Glomerular visceral epithelial cell (primary cell): ENCODE data around the gene MED29.
"Not testable (repeated sequence)": the region's sequence is repeated elsewhere in the genome, so short reads cannot be mapped to it uniquely, and the experiment has no call there.

Source experiments
- DNase-seq: peaks from one replicate; pipeline ENCODE4 v3.0.0-alpha.2; 2016; ENCODE audit errors: extremely low spot score

The MED29 gene

DNA sequence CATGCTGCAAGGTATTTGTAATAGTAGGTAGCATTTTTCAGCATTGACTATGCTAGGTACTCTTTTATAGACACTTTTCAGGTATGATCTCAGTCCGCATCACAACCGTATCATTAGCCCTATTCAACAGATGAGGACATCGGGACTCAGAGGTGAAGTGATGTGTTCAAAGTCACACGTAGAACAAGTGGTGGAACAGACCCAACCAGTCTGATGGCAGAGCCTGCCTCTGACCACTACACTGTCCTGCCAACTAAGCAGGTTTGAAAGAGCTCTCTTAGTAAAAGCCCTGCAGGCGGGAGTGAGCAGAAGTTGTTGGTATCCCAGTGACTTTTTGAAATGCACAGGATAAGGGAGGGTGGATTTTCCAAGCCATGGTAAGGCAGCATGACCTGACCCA, 20.4 kb upstream of the MED29 start:
- no peak for DNase-seq

DNA sequence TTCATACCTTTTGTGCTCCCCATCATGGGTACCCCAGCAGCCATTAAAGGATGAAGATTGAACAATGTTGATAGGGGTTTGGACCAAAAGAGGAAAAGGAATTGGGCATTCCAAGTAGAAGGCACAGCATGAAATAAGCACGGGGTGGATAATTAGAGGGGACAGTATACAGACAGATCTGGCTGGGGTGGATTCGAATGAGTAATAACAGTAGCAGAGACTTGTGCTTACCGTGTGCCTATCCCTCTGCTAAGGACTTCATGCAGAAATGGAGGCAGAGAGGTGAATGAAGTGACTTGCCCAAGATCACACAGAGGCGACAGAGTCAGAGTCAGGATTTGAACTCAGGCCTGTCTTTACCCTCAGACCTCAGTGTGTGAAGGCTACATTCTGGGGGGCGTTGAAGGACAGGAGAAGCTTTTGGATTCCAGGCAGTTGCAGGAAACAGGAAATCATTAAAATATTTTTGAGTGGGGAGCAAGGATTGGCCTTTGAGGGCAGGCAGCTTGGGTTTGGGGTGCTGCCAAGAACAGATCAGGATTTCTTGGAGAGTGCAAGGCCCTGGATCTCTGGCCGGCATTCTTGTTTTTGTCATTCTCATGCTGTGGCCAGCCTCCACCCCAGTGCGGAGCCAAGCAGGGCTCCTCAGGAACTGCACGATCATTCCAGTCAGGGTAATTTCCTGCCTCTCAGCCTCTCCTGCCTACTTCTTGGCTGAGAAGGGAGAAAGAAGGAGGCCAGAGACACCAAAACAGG, 19.0 kb upstream of the MED29 start:
- no peak for DNase-seq

DNA sequence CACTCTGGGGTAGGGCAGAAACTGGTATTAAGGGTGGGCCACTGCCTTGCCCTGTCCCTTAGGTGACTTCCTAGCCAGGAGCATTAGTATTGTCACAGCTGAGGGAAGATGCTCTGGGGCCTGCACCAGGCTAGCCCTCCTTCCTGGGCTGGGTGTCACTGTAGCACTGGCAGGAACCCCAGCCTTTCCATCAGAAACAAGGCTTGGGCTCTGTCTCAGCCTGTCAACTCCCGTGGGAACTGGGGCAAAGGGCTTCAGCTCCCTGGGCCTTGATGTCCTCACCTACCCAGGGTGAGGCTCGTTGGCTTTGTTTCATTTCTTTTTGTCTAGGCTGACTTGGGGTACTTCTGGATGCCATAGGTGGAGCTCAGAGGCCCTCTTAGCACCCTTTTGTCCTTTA, 18.2 kb upstream of the MED29 start:
- DNase-seq = no peak

DNA sequence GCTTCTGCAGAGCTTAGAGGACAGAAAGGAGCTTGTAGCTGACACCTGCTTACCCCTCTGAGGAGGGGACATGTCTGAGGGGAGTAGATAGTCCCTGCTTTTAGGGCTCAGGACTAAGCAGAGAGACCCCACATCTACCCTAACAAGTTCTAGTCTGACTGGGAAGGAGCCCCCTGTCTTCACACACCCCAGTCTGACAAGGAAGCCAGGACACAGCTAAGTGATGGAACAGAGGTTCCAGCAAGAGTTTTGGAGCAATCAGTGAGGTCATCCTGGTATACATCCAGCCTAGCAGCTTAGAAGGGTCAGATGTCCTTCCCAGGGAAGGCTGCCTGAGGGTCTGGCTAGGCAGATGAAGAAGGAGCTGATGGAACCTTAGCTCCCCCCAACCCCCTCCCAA, 15.2 kb upstream of the MED29 start:
- DNase-seq = no peak

DNA sequence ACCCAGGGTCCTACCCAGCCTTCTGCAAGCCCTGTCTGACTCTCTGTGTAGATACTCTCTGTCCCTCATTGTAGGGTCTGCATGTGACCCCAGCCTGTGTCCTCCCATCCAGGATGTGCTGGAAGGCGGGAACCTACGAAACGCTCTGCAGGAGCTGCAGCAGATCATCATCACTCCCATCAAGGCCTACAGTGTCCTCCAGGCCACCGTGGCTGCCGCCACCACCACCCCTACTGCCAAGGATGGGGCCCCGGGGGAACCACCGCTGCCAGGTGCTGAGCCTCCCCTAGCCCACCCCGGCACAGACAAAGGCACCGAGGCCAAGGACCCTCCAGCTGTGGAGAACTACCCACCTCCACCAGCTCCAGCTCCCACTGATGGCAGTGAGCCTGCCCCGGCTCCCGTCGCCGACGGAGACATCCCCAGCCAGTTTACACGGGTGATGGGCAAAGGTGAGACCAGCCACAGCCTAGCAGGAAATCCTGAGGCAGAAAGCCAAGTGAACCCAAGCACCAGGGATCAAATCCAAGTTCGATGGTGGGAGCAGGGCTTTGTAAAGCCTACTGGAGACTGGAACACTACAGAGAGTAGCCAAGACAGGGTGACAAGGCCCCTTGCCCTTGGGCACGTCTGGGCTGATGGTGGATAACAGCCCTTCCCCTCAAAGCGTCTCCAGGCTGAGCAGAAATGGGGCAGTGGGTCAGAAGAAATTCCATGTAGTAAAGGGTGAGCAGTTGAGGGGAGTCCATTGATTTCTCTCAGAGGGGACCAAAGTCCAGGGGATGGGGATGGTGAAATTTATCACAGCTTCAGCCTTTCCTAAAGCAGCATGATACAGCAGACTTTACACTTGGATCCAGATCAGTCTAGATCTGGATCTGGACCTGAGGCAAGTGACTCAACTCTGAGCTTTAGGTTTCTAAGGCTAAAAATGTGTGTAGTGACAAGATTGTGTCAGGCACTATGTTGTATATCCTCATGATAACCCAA, 13.5 kb upstream of the MED29 start:
- no peak for DNase-seq

DNA sequence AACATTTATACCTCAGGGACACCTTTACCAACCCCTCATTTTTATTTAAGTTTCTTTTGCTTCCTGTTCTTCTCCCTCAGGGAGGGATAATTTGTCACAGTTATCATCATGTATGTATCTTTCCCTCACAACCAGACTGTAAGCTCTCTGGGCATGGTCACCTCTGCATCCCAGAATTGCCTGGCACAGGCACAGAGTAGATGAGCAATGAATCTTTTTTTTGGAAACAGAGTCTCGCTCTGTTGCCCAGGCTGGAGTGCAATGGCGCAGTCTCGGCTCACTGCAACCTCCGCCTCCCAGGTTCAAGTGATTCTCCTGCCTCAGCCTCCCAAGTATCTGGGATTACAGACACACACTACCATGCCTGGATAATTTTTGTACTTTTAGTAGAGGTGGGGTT, 11.8 kb upstream of the MED29 start:
- DNase-seq = not testable (repeated sequence)

DNA sequence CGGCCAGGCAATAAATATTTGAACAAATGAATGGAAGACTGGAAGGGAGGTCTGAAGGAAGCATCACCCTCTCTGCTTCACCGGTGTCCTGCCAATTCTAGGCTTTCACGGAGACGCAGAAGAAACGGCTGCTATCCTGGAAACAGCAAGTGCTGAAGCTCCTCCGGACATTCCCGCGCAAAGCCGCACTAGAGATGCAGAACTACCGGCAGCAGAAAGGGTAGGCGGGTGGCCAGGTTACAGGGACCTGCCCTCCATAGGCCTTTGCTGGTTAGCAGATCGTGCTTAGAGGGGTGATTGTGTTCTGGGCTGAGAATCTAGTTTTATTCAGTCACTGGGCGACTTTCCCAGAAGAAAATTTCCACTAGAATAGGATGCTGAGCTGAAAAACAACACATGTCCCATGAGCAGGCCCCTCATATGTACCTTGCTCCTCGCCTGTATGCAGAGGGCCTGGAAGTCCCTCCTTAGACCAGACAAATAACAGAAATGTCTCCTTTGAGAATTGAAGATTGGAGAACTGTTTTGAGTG, 11.2 kb upstream of the MED29 start:
- DNase-seq = no peak

DNA sequence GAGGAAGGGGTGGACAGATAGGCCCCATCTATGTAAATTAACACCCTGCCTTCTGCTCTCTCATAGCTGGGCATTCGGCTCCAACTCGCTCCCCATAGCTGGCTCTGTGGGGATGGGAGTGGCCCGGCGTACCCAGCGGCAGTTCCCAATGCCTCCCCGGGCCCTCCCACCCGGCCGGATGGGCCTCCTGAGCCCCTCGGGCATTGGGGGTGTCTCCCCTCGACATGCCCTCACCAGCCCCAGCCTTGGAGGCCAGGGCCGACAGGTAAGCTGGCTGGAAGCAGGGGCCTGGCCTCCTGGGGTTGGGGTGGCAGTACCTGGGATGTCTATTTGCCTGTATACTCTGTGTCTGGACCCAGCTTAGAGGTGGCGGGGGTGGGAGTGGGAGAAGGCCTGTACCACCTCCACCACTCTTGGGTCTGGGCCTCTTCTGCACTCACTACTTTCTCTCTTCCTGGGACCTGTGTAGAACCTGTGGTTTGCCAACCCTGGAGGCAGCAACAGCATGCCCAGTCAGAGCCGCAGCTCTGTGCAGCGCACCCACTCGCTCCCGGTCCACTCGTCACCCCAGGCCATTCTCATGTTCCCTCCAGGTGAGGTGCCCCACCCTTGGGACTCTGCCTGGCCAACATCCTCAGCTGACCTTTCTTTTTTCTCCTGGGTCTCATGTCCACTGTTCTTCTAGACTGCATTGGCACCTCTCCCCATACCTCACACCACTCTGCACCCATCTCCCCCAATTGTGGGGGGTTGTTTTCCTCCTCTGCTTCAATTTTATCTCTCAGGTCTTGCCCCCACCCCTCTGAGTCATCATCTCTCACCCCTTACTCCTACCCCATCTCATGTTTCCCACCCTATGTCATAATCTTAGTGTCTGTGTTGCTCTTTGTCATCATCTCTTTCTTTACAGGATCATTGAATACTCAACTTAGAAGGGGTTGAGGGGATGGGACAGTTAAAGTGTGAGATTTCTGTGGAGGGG, 10.4 kb upstream of the MED29 start:
- DNase-seq = no peak

DNA sequence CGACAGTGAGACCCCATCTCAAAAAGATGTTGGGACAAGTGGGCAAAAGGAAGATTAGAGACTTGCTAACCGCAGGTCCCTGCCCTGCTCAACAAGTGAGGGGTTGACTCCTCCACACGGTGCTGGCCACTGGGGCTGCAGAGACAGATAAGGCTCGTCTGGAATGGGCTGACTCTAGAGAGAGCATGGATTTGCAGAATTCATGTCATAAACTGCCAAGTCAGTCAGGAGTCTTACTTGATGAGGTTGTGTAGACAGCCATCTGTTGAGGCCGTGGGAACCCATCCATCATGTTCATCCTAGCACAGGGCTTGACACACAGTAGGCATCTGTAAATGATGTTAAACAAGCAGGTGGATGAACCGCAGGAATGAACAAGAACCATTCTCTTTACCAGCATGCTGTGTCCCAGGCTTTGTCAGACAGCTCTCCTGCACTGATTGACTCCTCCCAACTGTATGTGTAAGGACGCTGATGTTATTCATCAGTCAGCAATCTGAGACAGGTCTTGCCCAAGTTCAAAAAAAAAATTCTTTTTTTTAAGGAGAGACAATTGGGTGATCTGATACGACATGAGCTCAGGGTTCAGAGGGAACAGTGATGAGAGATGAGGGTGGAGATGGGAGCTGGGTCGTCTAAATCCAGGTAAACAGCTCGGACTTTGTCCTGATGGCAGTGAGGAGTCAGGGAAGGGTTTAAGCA, 9.1 kb upstream of the MED29 start:
- DNase-seq = no peak

DNA sequence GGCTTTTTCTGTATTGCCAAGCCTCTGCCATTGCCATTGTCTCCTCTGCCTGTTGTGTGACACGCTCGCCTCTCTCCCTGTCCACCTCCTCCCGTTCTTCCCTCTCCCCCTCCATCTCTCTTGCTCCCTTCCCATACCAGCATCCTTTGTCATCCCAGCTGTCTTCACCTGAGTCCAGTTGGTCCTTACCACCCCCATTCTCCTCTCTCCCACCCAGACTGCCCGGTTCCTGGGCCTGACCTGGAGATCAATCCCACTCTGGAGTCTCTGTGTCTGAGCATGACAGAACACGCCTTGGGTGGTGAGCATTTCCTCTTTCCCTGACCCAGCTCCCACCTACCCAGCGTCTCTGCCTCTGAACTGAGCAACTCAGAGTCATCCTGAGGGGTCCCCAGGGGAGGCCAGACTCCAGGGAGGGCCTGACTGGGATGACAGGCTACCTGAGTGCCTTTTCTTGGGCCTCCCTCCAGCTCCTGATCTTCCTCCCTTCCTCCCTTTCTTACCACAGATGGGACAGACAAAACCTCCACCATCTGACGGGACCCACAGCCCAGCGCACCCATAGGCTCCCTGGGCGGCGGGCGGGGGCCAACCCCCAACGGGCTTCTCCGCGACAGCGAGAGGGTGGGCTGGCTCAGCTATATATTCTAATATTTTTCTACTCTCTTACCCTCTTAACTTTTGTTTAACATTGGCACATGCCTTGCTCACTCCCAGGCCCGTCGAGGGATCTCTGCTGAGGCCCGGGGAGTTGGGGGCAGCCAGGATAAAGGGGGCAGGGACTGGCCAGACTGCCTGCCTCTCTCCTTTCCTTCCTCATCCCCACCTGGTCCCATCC, 8.0 kb upstream of the MED29 start:
- no peak for DNase-seq

DNA sequence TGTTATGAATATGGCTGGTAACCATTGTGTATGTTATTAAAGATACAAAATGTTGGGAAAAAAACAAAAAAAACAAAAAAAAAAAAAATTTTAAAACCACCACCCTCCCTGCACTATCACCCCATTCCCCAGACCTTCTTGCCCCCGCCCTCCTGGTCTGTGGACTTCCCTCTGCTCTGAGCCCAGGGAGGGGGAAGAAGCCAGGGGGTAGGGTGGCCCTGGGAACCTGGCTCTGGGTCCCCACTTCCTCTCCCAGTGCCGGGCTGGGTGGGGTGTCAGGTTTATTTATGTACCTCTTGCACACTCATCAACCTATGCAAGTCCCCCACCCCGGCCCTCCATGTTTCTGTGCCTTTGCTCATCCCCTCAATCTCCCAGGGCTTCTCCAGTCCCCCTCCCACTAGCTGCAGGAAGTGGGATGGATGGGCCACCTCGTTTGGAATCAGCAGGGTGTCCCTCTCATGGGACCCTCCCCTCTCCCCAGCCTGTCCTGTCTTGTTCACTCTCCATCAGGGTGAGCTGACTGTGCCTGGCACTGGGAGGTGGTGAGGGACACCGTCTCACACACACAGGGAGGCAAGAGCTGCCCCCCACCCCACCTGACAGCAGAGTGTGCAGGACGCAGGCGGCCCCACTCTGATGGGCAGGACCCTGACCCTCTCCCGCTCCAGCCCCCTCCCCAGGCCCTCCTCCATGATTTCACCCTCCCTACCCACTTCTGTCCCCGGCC, 6.2 kb upstream of the MED29 start:
- no peak for DNase-seq

DNA sequence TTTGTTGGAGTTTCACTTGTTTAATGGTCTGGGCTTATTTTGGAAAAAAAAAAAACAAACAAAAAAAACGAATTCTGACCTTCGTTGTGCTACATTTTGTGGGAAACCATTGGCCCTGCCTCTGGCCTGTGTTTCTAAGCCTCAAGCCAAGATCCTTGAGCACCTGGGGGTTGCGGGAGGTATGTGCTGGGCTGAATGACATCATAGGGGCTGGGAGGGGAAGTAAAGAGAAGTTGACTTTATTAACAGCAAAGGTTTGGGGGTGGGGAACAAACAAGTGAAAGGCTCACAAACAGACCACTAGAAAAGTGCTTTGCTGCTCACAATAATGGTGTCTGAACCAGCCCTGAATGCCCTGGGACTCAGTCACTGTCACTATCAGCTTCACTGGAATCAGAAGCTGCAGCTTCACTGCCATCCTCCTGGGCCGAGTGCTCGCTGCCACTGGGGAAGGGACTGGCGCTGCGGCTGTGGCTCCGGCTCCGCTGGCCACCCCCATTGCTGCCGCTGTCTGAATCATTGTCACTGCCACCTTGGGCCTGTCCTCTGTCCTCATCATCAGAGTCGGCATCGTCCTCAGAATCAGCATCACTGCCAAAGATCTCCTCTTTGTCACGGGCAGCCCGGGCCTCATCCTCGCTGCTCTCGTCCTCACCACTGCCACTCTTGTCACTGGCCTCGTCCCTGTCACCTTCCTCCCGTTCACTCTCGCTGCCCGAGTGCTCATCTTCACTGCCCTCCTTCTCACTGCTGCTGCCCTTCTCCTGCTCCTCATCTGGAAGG, 5.4 kb upstream of the MED29 start:
- DNase-seq = no peak

DNA sequence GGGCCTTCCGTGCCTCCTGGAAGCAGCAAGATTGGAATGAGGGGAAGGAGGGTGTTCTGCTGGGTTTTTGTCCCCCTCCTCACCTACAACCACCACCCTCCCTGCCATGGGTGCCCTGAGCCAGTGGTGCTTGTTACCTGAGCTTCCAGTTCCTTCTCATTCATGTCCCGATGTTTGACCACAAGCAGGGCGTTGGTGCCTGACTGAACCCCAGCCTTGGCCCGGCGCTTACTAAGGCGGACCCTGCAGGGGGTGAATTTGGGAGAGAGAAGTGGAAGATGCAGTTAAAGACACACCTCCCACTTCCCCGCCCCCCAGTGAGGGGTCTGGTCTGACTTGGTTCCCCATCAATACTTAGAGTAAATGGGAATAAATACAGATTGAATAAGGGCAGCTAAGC, 4.6 kb upstream of the MED29 start:
- DNase-seq = no peak

DNA sequence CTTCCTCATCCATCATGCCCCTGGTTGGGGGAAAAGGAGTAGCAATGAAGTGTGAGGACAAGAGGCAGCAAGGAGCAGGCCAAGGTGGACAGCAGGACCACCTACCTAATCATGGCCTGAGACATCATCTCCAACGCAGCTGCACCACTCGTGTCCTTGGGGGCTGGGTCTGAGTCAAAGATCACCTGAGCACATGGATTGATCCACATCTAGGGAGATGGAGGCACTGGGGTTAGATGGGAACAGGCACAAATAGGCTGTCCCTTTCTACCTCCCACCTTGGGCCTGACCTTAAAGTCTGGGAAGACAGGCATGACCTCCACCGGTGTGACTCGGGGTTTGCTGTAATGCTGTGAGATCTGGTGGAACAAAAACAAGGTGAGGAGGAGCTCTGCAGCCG, 2.5 kb upstream of the MED29 start:
- no peak for DNase-seq

DNA sequence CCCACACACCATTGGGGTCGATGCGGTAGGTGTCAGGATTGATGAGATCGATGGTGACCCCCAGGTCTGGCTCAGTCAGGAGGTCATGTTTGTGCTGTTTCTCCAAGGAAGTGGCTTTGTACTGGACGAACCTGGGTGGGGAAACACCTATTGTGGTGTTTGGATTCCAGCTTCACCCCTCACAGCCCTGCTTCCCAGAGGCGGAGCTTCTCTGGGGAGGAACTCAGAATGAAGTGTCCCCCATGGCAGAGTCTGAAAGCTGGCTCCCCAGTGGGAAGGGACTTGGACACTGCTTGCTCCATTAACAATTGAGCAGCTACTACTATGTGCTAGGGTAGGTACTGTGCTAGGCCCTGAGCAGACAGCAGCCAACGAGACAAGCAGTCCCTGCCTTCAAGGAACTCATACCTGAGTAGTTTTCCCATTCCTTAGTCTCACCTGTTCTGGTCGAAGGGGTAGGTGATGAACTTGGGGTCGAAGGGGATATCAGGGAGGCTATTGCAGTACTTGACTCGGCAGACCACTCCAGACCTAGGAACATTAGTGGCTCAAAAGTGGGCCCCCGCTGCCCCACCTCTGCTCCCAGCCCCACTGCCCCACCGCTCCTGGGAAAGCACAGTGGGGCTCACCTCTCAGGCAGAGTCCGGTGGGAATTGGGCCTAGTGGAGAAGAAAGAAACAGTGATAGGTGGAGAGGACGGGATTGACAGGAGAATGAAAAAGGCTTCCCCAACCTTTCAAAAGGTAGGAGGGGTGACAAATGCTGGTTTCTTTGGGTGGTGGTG, 1.4 kb upstream of the MED29 start:
- no peak for DNase-seq

DNA sequence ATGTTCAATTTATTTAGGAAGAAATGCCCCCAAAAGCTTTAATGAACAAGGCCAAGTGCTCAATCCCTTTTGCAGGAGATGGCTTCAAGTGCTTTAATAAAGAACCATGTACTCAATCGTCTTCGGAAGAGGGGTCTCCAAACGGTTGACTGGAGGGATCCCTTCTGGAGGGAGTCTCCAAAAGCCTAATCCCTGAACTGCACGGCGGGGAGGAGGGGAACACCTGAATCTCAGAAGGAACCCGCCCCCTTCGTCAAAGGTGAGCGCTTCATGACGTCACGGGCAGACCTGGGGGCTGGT, 777 bp upstream of the MED29 start:
- no peak for DNase-seq

DNA sequence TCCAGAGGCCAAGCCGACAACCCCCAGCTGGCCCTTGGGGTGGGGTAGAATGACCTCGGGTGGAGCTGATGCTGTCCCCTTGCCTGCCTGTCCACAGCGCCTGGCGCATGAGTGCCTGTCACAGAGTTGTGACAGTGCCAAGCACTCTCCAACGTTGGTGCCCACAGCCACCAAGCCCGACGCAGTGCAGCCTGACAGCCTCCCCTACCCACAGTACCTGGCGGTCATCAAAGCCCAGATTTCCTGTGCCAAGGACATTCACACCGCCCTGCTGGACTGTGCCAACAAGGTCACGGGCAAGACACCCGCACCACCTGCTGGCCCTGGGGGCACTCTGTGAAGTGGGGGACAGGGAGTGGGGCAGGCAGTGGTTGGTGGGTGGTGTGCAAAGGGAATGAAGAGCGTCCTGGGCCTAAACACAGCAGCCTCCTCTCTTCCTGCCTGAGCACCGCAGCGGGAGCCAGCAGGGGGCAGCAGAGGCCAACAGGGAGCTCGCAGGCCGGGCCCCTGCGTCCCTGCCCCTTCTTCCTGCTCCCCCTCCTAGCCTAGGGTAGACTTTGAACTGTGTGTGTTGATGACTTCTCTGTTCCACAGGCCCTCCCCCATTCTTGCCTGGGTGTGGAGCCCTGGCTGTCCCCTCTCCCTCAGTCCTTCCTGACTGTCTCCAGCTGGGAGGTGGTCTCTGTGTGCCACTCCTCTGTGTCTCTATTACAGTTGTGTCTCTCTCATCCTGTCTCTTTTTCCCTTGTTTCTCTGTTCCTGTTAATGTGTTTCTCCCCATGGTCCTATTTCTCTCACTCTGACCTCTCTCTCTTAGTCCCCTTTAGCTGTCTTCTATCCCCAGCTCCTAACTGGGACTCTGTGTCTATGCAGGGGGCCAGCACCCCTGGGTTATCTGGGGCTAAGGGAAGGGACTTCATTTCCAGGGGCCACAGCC, 6.5 kb downstream of the MED29 start:
- DNase-seq = peak; percentile 86
